Measurements from ENCODE around the gene RGS1. TPM values are rescaled to one million over a fixed set of nuclear protein-coding genes. Genes with fewer than 3 reads are reported as not detected.

Gene RGS1
- total RNA-seq, 4 donors from 2014 or later = 5.6 to 18.0 (median 12.8) TPM

GRCh38 chr1:192576190-192577144 lies 894 bp downstream of the RGS1 start:
- Histone ChIP-seq H3K27ac (peak overlapping the region in 3 of 4 donors; percentile 74 to 82 (median 76)), H3K9me3 (no peaks in the 10 kb centered on the region), H3K4me3 (peak overlapping the region in 1 of 2 donors; percentile 4), H3K4me1 (peaks cover 0 to 60% (median 10%) of the 10 kb centered on the region in 3 donors), H3K36me3 (no peaks in the 10 kb centered on the region), H3K27me3 (no peaks in the 10 kb centered on the region)
- 93 to 100% methylated on average over 1 of the region's 1 CpG for WGBS, 2 donors (ENCODE audit: low coverage in 1 of 2)
- TF ChIP-seq POLR2AphosphoS5 (IDR thresholded peaks at IDR 0.05) (no peak), POLR2A (IDR thresholded peaks at IDR 0.05) (no peak)
- ATAC-seq = no peak

- Histone ChIP-seq H3K4me1 (peaks cover 0 to 61% (median 10%) of the 10 kb centered on the region in 3 donors), H3K9me3 (no peaks in the 10 kb centered on the region), H3K27me3 (no peaks in the 10 kb centered on the region), H3K36me3 (no peaks in the 10 kb centered on the region), H3K4me3 (peak overlapping the region in 1 of 2 donors; percentile 4), H3K27ac (peak overlapping the region; percentile 74 to 82 (median 78))
- ATAC-seq = no peak
- 91 to 93% methylated on average over 2 of the region's 2 CpGs for WGBS, 2 donors (ENCODE audit: low coverage in 1 of 2)
- no peak for TF ChIP-seq POLR2A (IDR thresholded peaks at IDR 0.05)
- no peak for TF ChIP-seq CTCF (IDR thresholded peaks at IDR 0.05)
- TF ChIP-seq POLR2AphosphoS5 (IDR thresholded peaks at IDR 0.05) = no peak
- TF ChIP-seq EP300 (IDR thresholded peaks at IDR 0.05) = no peak
Observed at GRCh38 chr1:192577145-192578140, 1.9 kb downstream of the RGS1 start.

GRCh38 chr1:192578144-192578909 lies 2.8 kb downstream of the RGS1 start:
- H3K27me3 ChIP-seq = no peaks in the 10 kb centered on the region
- H3K27ac ChIP-seq = peak overlapping the region; percentile 74 to 82 (median 78)
- H3K36me3 ChIP-seq = no peaks in the 10 kb centered on the region
- ATAC-seq = no peak
- H3K9me3 ChIP-seq = no peaks in the 10 kb centered on the region
- WGBS, 2 donors (ENCODE audit: low coverage in 1 of 2) = 33% methylated on average over 1 of the region's 1 CpG; no CpG with 5 or more reads in 1 of the 2 donors
- TF ChIP-seq POLR2AphosphoS5 (IDR thresholded peaks at IDR 0.05) (no peak), POLR2A (IDR thresholded peaks at IDR 0.05) (no peak), CTCF (IDR thresholded peaks at IDR 0.05) (no peak), EP300 (IDR thresholded peaks at IDR 0.05) (no peak)
- H3K4me3 ChIP-seq = no peak overlapping the region
- peaks cover 0 to 59% (median 10%) of the 10 kb centered on the region in 3 donors for H3K4me1 ChIP-seq

GRCh38 chr1:192579010-192579738 lies 3.6 kb downstream of the RGS1 start:
- Histone ChIP-seq H3K9me3 (no peaks in the 10 kb centered on the region), H3K36me3 (no peaks in the 10 kb centered on the region), H3K4me1 (peaks cover 0 to 51% (median 6%) of the 10 kb centered on the region in 3 donors), H3K4me3 (peak overlapping the region; percentile 5 to 33), H3K27me3 (no peaks in the 10 kb centered on the region), H3K27ac (peak overlapping the region; percentile 74 to 82 (median 78))
- 39 to 60% methylated on average over 6 of the region's 6 CpGs for WGBS, 2 donors (ENCODE audit: low coverage in 1 of 2)
- no peak for TF ChIP-seq CTCF (IDR thresholded peaks at IDR 0.05)
- TF ChIP-seq POLR2AphosphoS5 (IDR thresholded peaks at IDR 0.05) = peak; percentile 22
- peak in 1 of 2 donors; percentile 20 for TF ChIP-seq POLR2A (IDR thresholded peaks at IDR 0.05)
- ATAC-seq = peak; percentile 40

Data from gastroesophageal sphincter (tissue), 4 donors.